ENCODE results near the gene SLC29A3. TPM values are rescaled to one million over a fixed set of nuclear protein-coding genes. Genes with fewer than 3 reads are reported as not detected.

SLC29A3 gene
- polyA plus RNA-seq, 1 of the 3 experiments (the other 2 are of a cell fraction) = 3.8 TPM

GRCh38 chr10:71336632-71337031 is 17.6 kb downstream of the SLC29A3 start (continued):
- TF ChIP-seq IRF3 (IDR thresholded peaks at IDR 0.05; ENCODE audit: low read depth, low read length) (no peak), JUND (IDR thresholded peaks at IDR 0.05) (no peak), FOXM1 (IDR thresholded peaks at IDR 0.05; ENCODE audit: low read depth) (no peak)

GRCh38 chr10:71337219-71337701 is 18.2 kb downstream of the SLC29A3 start:
- Histone ChIP-seq H3K27me3 (ENCODE audit: insufficient read depth) (no peaks in the 10 kb centered on the region), H4K20me1 (ENCODE audit: insufficient read depth) (no peaks in the 10 kb centered on the region), H3K9me3 (no peaks in the 10 kb centered on the region), H3F3A (replicated peaks; ENCODE audit: insufficient read depth) (no peaks in the 10 kb centered on the region), H3K4me2 (no peak overlapping the region), H3K36me3 (replicated peaks in 1 of 2; ENCODE audit: control insufficient read depth in 1 of 2, insufficient read depth in 2 of 2, low read length in 1 of 2) (peaks cover 0 to 2% of the 10 kb centered on the region in 2 experiments), H3K79me2 (ENCODE audit: insufficient read depth) (no peaks in the 10 kb centered on the region), H3K27ac (ENCODE audit: low read depth in 2 of 2, low read length in 1 of 2) (no peak overlapping the region), H3K9me2 (no peaks in the 10 kb centered on the region), H3K4me1 (ENCODE audit: control insufficient read depth in 1 of 2, insufficient read depth in 2 of 2, low read depth in 1 of 2, low read length in 1 of 2) (peaks cover 0 to 15% of the 10 kb centered on the region in 2 experiments; a peak in 1 of 4 replicates), H3K4me3 (ENCODE audit: low read depth in 2 of 2, low read length in 1 of 2) (no peak overlapping the region), H3K9ac (no peak overlapping the region), H2AFZ (ENCODE audit: low read depth) (no peak overlapping the region)
- CTCF ChIA-PET = interaction anchor here (0.7 to 12.4 kb wide), 5 partner anchors 17 to 371 kb away, joined by 3 to 99 read pairs (median 7); partner anchors contain the start of gene SLC29A3
- no peak for TF ChIP-seq RXRA (IDR thresholded peaks at IDR 0.05; ENCODE audit: borderline replicate concordance, low read depth)
- no peak for TF ChIP-seq RAD21 (IDR thresholded peaks at IDR 0.05; ENCODE audit: low read length)
- no peak for TF ChIP-seq IRF3 (IDR thresholded peaks at IDR 0.05; ENCODE audit: low read depth, low read length)
- TF ChIP-seq ZBTB33 (IDR thresholded peaks at IDR 0.05; ENCODE audit: borderline replicate concordance, low read depth) = no peak
- no peak for TF ChIP-seq MAX (IDR thresholded peaks at IDR 0.05; ENCODE audit: low read depth)
- no peak for TF ChIP-seq RFX5 (IDR thresholded peaks at IDR 0.05; ENCODE audit: low read length)
- TF ChIP-seq SMC3 (IDR thresholded peaks at IDR 0.05; ENCODE audit: low read depth, low read length) = no peak
- no peak for TF ChIP-seq FOXJ3 (CRISPR knock-in tag; IDR thresholded peaks at IDR 0.05)
- POLR2A ChIA-PET = no interaction called here
- WGBS (ENCODE audit: low lambda C conversion rate) = 89% methylated on average over 10 of the region's 13 CpGs
- DNase-seq = no peak

All from SK-N-SH (cell line).